ENCODE measurements around the gene HFE. TPM values are rescaled to one million over a fixed set of nuclear protein-coding genes. Genes with fewer than 3 reads are reported as not detected.
"Not testable (repeated sequence)": the region's sequence is repeated elsewhere in the genome, so short reads cannot be mapped to it uniquely, and the experiment has no call there.

Gene HFE
- total RNA-seq, 4 donors from 2014 or later = 1.6 to 7.8 (median 5.0) TPM

- DNase-seq = no peak
Observed at GRCh38 chr6:26067367-26067766, 19.9 kb upstream of the HFE start.

GRCh38 chr6:26068036-26068435 lies 19.2 kb upstream of the HFE start:
- Histone ChIP-seq H3K27ac (no peak overlapping the region), H3K4me3 (no peak overlapping the region), H3K36me3 (no peaks in the 10 kb centered on the region), H3K9me3 (no peaks in the 10 kb centered on the region), H3K4me1 (peaks cover 0 to 11% (median 6%) of the 10 kb centered on the region in 4 donors), H3K27me3 (no peaks in the 10 kb centered on the region)
- intact Hi-C loops (cut with DNase I; ENCODE audit: low total_unique reads) (no loop called here), in situ Hi-C loops (cut with MboI; ENCODE audit: low pct_ligation_motif_present in 1 of 4, low pct_unique_long_range_greater_than_20kb in 1 of 4, low sequenced_read_pairs in 3 of 4) (loop anchor here in 1 of 4 donors (5.0 kb wide), 1 partner anchor 34 kb away; a partner anchor contains a TSS)
- TF ChIP-seq POLR2AphosphoS5 (IDR thresholded peaks at IDR 0.05) = no peak
- no peak for TF ChIP-seq EP300 (IDR thresholded peaks at IDR 0.05; ENCODE audit: low read depth)
- TF ChIP-seq CTCF (IDR thresholded peaks at IDR 0.05) = no peak
- no peak for TF ChIP-seq POLR2A (IDR thresholded peaks at IDR 0.05)
- WGBS, 2 donors (ENCODE audit: low coverage in 1 of 2) = 62 to 64% methylated on average over 2 of the region's 2 CpGs
- DNase-seq = no peak

More at GRCh38 chr6:26067367-26067766, 19.9 kb upstream of the HFE start:
- WGBS, 2 donors (ENCODE audit: low coverage in 1 of 2) = 44 to 54% methylated on average over 4 of the region's 4 CpGs
- TF ChIP-seq CTCF (IDR thresholded peaks at IDR 0.05) = no peak
- TF ChIP-seq POLR2AphosphoS5 (IDR thresholded peaks at IDR 0.05) = no peak
- TF ChIP-seq POLR2A (IDR thresholded peaks at IDR 0.05) = no peak
- TF ChIP-seq EP300 (IDR thresholded peaks at IDR 0.05; ENCODE audit: low read depth) = no peak
- H3K9me3 ChIP-seq = no peaks in the 10 kb centered on the region
- peaks cover 0 to 11% (median 6%) of the 10 kb centered on the region in 4 donors for H3K4me1 ChIP-seq
- H3K36me3 ChIP-seq = no peaks in the 10 kb centered on the region
- intact Hi-C loops (cut with DNase I; ENCODE audit: low total_unique reads) = no loop called here
- no peaks in the 10 kb centered on the region for H3K27me3 ChIP-seq
- in situ Hi-C loops (cut with MboI; ENCODE audit: low pct_ligation_motif_present in 1 of 4, low pct_unique_long_range_greater_than_20kb in 1 of 4, low sequenced_read_pairs in 3 of 4) = loop anchor here in 1 of 4 donors (5.0 kb wide), 1 partner anchor 35 kb away; a partner anchor contains a TSS
- H3K4me3 ChIP-seq = no peak overlapping the region
- no peak overlapping the region for H3K27ac ChIP-seq

GRCh38 chr6:26071135-26071534 lies 16.1 kb upstream of the HFE start:
- peaks cover 0 to 10% (median 6%) of the 10 kb centered on the region in 4 donors for H3K4me1 ChIP-seq
- TF ChIP-seq POLR2A (IDR thresholded peaks at IDR 0.05) (no peak), CTCF (IDR thresholded peaks at IDR 0.05) (no peak), POLR2AphosphoS5 (IDR thresholded peaks at IDR 0.05) (no peak), EP300 (IDR thresholded peaks at IDR 0.05; ENCODE audit: low read depth) (no peak)
- no peaks in the 10 kb centered on the region for H3K36me3 ChIP-seq
- H3K4me3 ChIP-seq = no peak overlapping the region
- 40% methylated on average over 7 of the region's 7 CpGs; no CpG with 5 or more reads in 1 of the 2 donors for WGBS, 2 donors (ENCODE audit: low coverage in 1 of 2)
- in situ Hi-C loops (cut with MboI; ENCODE audit: low pct_ligation_motif_present in 1 of 4, low pct_unique_long_range_greater_than_20kb in 1 of 4, low sequenced_read_pairs in 3 of 4) = no loop called here
- intact Hi-C loops (cut with DNase I; ENCODE audit: low total_unique reads) = no loop called here
- no peak overlapping the region for H3K27ac ChIP-seq
- no peaks in the 10 kb centered on the region for H3K27me3 ChIP-seq
- H3K9me3 ChIP-seq = no peaks in the 10 kb centered on the region
- DNase-seq = no peak

GRCh38 chr6:26075063-26075717 lies 12.0 kb upstream of the HFE start:
- intact Hi-C loops (cut with DNase I; ENCODE audit: low total_unique reads) = no loop called here
- in situ Hi-C loops (cut with MboI; ENCODE audit: low pct_ligation_motif_present in 1 of 4, low pct_unique_long_range_greater_than_20kb in 1 of 4, low sequenced_read_pairs in 3 of 4) = no loop called here
- WGBS, 2 donors (ENCODE audit: low coverage in 1 of 2) = 70 to 85% methylated on average over 3 to 20 of the region's 20 CpGs
- DNase-seq = no peak
- H3K4me3 ChIP-seq = no peak overlapping the region
- no peaks in the 10 kb centered on the region for H3K36me3 ChIP-seq
- no peak overlapping the region for H3K27ac ChIP-seq
- no peaks in the 10 kb centered on the region for H3K9me3 ChIP-seq
- TF ChIP-seq POLR2AphosphoS5 (IDR thresholded peaks at IDR 0.05) (no peak), EP300 (IDR thresholded peaks at IDR 0.05; ENCODE audit: low read depth) (no peak), POLR2A (IDR thresholded peaks at IDR 0.05) (no peak), CTCF (IDR thresholded peaks at IDR 0.05) (no peak)
- H3K4me1 ChIP-seq = peaks cover 0 to 6% (median 0%) of the 10 kb centered on the region in 4 donors
- no peaks in the 10 kb centered on the region for H3K27me3 ChIP-seq

- H3K9me3 ChIP-seq; H3K4me1 ChIP-seq; in situ Hi-C loops (cut with MboI; ENCODE audit: low pct_ligation_motif_present in 1 of 4, low pct_unique_long_range_greater_than_20kb in 1 of 4, low sequenced_read_pairs in 3 of 4); intact Hi-C loops (cut with DNase I; ENCODE audit: low total_unique reads); H3K4me3 ChIP-seq; H3K36me3 ChIP-seq; DNase-seq; H3K27ac ChIP-seq; H3K27me3 ChIP-seq: not testable (repeated sequence)
- 96 to 100% methylated on average over 1 to 3 of the region's 3 CpGs for WGBS, 2 donors (ENCODE audit: low coverage in 1 of 2)
Observed at GRCh38 chr6:26078066-26078465, 9.2 kb upstream of the HFE start.

- H3K4me1 ChIP-seq; H3K4me3 ChIP-seq; H3K36me3 ChIP-seq; intact Hi-C loops (cut with DNase I; ENCODE audit: low total_unique reads); H3K27me3 ChIP-seq; H3K27ac ChIP-seq; H3K9me3 ChIP-seq; in situ Hi-C loops (cut with MboI; ENCODE audit: low pct_ligation_motif_present in 1 of 4, low pct_unique_long_range_greater_than_20kb in 1 of 4, low sequenced_read_pairs in 3 of 4); DNase-seq: not testable (repeated sequence)
- 79 to 97% methylated on average over 2 to 3 of the region's 3 CpGs for WGBS, 2 donors (ENCODE audit: low coverage in 1 of 2)
Observed at GRCh38 chr6:26081096-26081495, 6.1 kb upstream of the HFE start.
